Right forelimb (tissue), 1 donor: Measurements from ENCODE around the gene PLCB2.
A peak's percentile ranks its signal among the peaks of the same experiment; 100 is the strongest.

ENCODE experiments used
- DNase-seq: peaks from one replicate; pipeline ENCODE4 v3.0.0-alpha.2; 2018

PLCB2 gene

GRCh38 chr15:40307421-40308211 lies at the start of gene PLCB2:
PLCB2 (minus strand) TSS chr15:40307935; CDS start chr15:40307672, 263 bp downstream.
- no peak for DNase-seq

GRCh38 chr15:40357246-40357645 lies 49.5 kb upstream of the PLCB2 start:
- DNase-seq = no peak

- DNase-seq = no peak
Observed at GRCh38 chr15:40355976-40356585, 48.3 kb upstream of the PLCB2 start.

GRCh38 chr15:40354408-40355171 lies 46.9 kb upstream of the PLCB2 start:
- DNase-seq = no peak

- DNase-seq = no peak
Observed at GRCh38 chr15:40353697-40354096, 46.0 kb upstream of the PLCB2 start.

GRCh38 chr15:40352281-40352901 lies 44.7 kb upstream of the PLCB2 start:
- no peak for DNase-seq

GRCh38 chr15:40349163-40349562 lies 41.4 kb upstream of the PLCB2 start:
- DNase-seq = no peak

- DNase-seq = no peak
Observed at GRCh38 chr15:40348474-40348870, 40.7 kb upstream of the PLCB2 start.

GRCh38 chr15:40347559-40348473 lies 40.1 kb upstream of the PLCB2 start:
- no peak for DNase-seq

- no peak for DNase-seq
Observed at GRCh38 chr15:40346579-40347558, 39.1 kb upstream of the PLCB2 start.

- DNase-seq = no peak
Observed at GRCh38 chr15:40345867-40346578, 38.3 kb upstream of the PLCB2 start.

GRCh38 chr15:40345225-40345866 lies 37.6 kb upstream of the PLCB2 start:
- no peak for DNase-seq

GRCh38 chr15:40344631-40345120 lies 36.9 kb upstream of the PLCB2 start:
- DNase-seq = no peak

- DNase-seq = no peak
Observed at GRCh38 chr15:40344217-40344616, 36.5 kb upstream of the PLCB2 start.

- DNase-seq = no peak
Observed at GRCh38 chr15:40343512-40343911, 35.8 kb upstream of the PLCB2 start.

GRCh38 chr15:40342416-40343320 lies 34.9 kb upstream of the PLCB2 start:
- DNase-seq = no peak

- DNase-seq = peak; percentile 67
Observed at GRCh38 chr15:40340740-40341400, 33.1 kb upstream of the PLCB2 start, which contains the start of gene CCDC9B. CCDC9B (minus strand) TSS chr15:40340939; CDS start chr15:40340819, 120 bp downstream.
